Chondrocyte (in vitro differentiated cells): ENCODE measurements around the gene HPCA. TPM values are rescaled to one million over a fixed set of nuclear protein-coding genes. Genes with fewer than 3 reads are reported as not detected.
A peak's percentile ranks its signal among the peaks of the same experiment; 100 is the strongest.

ENCODE experiments used
- DNase-seq: peaks from one replicate; pipeline ENCODE4 v3.0.0; 2021; ENCODE audit warnings: mixed read lengths, low spot score
- H3K27ac Mint-ChIP-seq: one replicate; pipeline ENCODE4 v1.8.0; 2021; ENCODE audit warnings: mild to moderate bottlenecking, moderate library complexity, mixed read lengths; ENCODE audit not compliant: unreplicated experiment
- H3K27me3 Mint-ChIP-seq: 2 replicates; pipeline ENCODE4 v1.8.0; 2021; ENCODE audit warnings: low read depth, mixed read lengths
- H3K36me3 Mint-ChIP-seq: 2 replicates; pipeline ENCODE4 v1.8.0; 2021; ENCODE audit warnings: low read depth, mixed read lengths
- H3K4me1 Mint-ChIP-seq: 2 replicates; pipeline ENCODE4 v1.8.0; 2021; ENCODE audit warnings: low read depth, mild to moderate bottlenecking, mixed read lengths
- H3K4me3 Mint-ChIP-seq: one replicate; pipeline ENCODE4 v1.8.0; 2021; ENCODE audit warnings: mild to moderate bottlenecking, moderate library complexity, mixed read lengths; ENCODE audit not compliant: unreplicated experiment
- H3K9me3 Mint-ChIP-seq: 2 replicates; pipeline ENCODE4 v1.8.0; 2021; ENCODE audit warnings: low read depth, mixed read lengths
- long read RNA-seq: library from polyadenylated mRNA; stranded (forward); transcript quantifications from one replicate; pipeline ENCODE4 v2.0.0, GENCODE V29; 2021
- total RNA-seq: library from RNA; stranded (reverse); gene quantifications from 3 replicates; pipeline ENCODE4 v1.2.1, GENCODE V29; 2021
- TF ChIP-seq, protein P1 (sequence below): fragments of 200-600 bp; sonication (generic); IDR thresholded peaks from 2 replicates; pipeline ENCODE4 v1.5.0; 2021; ENCODE audit warnings: antibody characterized with exemption, mild to moderate bottlenecking, moderate library complexity

Gene HPCA
- total RNA-seq: 0.54 TPM in 1 of 3 replicates, not detected in the others
- long read RNA-seq: 0 reads

DNA sequence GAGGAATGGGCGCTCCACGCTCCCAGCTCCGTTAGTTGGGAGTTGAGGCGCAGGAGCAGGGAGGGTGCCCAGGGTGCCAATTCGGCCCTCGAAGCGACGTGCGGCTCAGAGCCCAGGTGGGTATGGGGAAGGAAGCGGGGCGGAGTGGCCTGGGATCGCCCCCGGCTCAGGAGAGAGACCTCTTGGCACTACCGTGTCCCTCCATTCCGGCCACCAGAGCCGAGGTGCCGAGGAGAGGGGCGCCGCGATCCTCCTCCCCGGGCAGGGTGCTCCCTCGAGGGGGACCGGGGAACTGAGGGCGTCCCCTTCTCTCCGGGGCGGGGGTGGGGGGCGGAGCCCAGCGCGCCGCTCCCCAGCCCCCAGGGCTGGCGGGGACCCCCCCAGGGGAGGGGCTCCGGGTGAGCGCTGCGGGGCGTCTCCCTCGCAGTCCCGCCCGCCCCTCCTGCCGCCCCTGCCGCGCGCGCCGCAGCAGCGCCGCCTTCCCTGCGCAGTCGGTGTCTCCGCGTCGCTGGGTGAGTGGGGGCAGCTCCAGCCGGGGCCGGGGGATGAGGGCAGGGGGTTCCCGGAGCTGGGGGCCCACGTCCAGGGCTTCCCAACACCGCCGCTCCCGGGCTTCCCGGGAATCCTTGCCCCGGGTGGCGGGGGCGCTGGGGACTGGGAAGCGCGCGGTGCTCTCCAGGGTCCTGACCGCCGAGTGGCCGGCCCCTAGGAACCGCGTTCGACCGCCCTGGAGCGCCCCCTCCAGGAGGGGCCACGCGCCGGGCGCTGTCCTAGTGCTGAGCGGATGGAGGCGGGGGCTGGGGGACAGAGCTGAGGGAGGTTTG is at the start of gene HPCA:
Gene HPCA (plus strand): TSS at position 488 of the 824 bp plus-strand sequence. CDS start 2,408 bp downstream, outside the sequence.
- TF ChIP-seq, protein P1, sequence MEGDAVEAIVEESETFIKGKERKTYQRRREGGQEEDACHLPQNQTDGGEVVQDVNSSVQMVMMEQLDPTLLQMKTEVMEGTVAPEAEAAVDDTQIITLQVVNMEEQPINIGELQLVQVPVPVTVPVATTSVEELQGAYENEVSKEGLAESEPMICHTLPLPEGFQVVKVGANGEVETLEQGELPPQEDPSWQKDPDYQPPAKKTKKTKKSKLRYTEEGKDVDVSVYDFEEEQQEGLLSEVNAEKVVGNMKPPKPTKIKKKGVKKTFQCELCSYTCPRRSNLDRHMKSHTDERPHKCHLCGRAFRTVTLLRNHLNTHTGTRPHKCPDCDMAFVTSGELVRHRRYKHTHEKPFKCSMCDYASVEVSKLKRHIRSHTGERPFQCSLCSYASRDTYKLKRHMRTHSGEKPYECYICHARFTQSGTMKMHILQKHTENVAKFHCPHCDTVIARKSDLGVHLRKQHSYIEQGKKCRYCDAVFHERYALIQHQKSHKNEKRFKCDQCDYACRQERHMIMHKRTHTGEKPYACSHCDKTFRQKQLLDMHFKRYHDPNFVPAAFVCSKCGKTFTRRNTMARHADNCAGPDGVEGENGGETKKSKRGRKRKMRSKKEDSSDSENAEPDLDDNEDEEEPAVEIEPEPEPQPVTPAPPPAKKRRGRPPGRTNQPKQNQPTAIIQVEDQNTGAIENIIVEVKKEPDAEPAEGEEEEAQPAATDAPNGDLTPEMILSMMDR: peak; percentile 83
- Mint-ChIP-seq H3K9me3 (no peaks in the 10 kb centered on the region), H3K27me3 (peaks cover 39% of the 10 kb centered on the region), H3K4me3 (peak within 1 kb of the TSS; percentile 37), H3K4me1 (no peaks in the 10 kb centered on the region), H3K27ac (no peak within 1 kb of the TSS), H3K36me3 (no peaks in the 10 kb centered on the region)
- DNase-seq: no peak

DNA sequence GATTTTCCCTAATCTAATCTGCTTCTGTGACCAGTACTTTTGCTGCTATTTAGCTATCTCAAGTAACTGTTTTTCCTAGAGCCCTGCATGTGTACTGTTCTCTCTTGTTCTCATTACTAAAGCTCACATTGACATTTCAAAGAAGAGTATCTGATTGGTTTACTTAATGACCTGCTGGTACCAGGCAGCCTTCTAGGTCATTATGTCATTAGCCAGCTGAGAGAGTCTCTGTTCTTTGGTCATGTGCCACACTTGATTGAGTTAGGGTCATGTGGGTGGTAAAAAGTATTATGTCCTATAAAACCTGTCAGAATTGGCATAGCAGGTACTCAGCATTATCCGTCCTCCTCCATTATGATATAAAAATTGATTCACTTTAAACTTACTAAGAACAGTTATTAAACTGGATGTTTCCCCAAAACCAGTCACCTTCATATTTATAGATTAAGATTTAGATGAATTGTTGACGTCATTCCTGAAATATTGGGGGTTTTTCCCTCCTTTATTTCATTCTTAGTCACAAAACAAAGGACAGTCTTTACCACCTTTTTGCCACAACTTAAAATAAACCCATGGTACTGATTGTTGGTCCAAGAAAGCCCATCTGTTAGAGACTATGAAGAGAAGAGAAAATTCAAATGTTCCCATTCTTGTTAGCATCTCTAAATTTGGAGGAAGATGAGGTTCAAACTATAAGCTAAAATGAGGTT is 37.8 kb upstream of the HPCA start:
- TF ChIP-seq, protein P1: no peak
- no peaks in the 10 kb centered on the region for H3K27me3 Mint-ChIP-seq
- H3K4me1 Mint-ChIP-seq: no peaks in the 10 kb centered on the region
- no peak overlapping the region for H3K27ac Mint-ChIP-seq
- peaks cover 2% of the 10 kb centered on the region for H3K9me3 Mint-ChIP-seq
- peaks cover 16% of the 10 kb centered on the region for H3K36me3 Mint-ChIP-seq
- H3K4me3 Mint-ChIP-seq: no peak overlapping the region
- DNase-seq: no peak

DNA sequence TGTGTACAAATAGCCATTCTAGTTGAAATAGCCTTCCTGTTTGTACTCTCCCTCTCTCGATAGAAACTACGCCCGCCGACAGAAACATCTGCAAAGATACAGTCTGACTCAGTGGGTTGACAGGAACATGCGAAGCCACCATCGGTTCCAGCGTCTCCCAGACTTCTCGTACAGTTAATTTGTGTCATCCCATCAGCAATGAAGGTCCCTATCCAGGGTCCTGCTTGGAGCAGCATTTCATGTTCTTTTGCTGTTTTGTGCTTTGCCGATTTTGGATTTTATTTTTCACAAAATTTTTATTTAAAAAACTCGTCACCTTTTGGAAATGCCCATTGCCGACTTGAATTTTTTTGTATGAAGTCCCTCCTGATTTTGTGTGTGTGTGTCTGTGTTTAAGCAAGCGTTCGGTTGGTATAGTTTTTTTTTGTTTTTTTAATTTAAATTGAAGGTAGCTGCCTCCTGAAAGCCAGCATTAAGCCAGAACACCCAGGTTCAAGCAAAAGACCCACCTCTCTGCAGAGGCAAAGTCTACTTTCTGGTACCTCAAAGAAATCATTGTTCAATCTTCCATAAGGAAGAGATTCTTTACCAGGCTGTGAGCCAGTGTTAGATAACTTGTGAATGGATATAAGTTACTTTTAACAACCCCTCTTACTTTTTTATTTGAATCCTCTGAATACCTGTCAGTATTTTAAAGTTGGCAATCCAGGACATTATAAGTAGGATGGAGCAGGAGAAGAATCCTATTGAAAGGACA is 30.3 kb upstream of the HPCA start:
- no peak overlapping the region for H3K27ac Mint-ChIP-seq
- H3K9me3 Mint-ChIP-seq: no peaks in the 10 kb centered on the region

DNA sequence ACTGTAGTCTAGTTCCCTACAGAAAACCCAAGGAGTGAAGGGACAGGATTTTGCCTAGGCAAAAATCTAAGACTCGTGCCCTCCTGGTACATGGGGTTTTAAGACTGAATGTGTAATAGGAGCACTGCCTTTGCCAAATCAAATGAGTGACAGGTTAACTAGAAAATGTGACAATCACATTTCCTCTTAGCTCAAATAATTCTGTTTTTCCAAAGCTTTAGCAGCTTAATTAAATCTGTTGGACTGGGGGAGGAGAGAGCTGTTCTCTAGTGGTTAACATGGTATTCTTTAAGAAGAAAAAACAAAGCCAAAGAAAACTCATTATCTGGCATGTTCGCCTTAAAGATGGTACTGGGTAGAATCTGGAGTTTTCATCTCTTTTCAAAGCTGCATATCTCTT is 28.2 kb upstream of the HPCA start:
- no peaks in the 10 kb centered on the region for H3K4me1 Mint-ChIP-seq
- H3K9me3 Mint-ChIP-seq: no peaks in the 10 kb centered on the region
- H3K27me3 Mint-ChIP-seq: no peaks in the 10 kb centered on the region
- no peak overlapping the region for H3K4me3 Mint-ChIP-seq
- H3K36me3 Mint-ChIP-seq: peaks cover 33% of the 10 kb centered on the region
- no peak overlapping the region for H3K27ac Mint-ChIP-seq
- no peak for DNase-seq
- TF ChIP-seq, protein P1: no peak

More for the DNA sequence above, 30.3 kb upstream of the HPCA start:
- no peak for DNase-seq
- TF ChIP-seq, protein P1: no peak
- H3K4me3 Mint-ChIP-seq: no peak overlapping the region
- H3K4me1 Mint-ChIP-seq: no peaks in the 10 kb centered on the region
- peaks cover 28% of the 10 kb centered on the region for H3K36me3 Mint-ChIP-seq
- H3K27me3 Mint-ChIP-seq: no peaks in the 10 kb centered on the region

DNA sequence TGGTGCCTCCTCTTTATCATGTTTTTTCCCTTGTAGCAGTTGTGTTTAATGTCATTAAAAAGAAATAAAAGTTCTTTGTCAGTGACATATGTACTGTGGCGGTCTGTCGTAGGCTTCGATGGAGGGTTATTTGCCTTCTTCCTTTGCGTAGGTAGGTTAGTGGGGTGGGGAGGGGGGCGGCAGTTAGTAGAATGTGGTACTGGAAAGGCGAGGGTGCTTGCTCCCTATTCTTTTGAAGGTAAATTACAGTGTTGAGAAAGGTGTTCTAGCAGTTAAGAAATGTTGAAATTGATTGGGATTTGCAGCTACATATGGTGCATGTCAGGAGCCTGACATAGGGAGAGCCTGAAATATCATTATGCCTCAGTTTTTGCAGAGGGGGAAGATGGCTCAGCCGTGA is 27.5 kb upstream of the HPCA start:
- Mint-ChIP-seq H3K4me1 (no peaks in the 10 kb centered on the region), H3K9me3 (no peaks in the 10 kb centered on the region), H3K4me3 (no peak overlapping the region), H3K36me3 (peaks cover 27% of the 10 kb centered on the region), H3K27me3 (no peaks in the 10 kb centered on the region), H3K27ac (no peak overlapping the region)
- no peak for DNase-seq
- TF ChIP-seq, protein P1: no peak
